Ascending aorta (tissue), 2 donors: ENCODE data around the gene OR1I1. TPM values are rescaled to one million over a fixed set of nuclear protein-coding genes. Genes with fewer than 3 reads are reported as not detected.

ENCODE experiments used
- DNase-seq, 2 donors: peaks; one replicate each; pipeline ENCODE4 v3.0.0-alpha.2; 2019; ENCODE audit warnings: low spot score in 2 of 2
- H3K27ac ChIP-seq, 2 donors: fragments of 200-600 bp; sonication (generic); one replicate each; pipeline ENCODE4 v1.5.1; 2016 to 2017; ENCODE audit warnings: mild to moderate bottlenecking in 1 of 2
- H3K27me3 ChIP-seq: fragments of 200-600 bp; sonication (generic); one replicate; pipeline ENCODE4 v1.5.1; 2017
- H3K36me3 ChIP-seq, 2 donors: fragments of 200-600 bp; sonication (generic); one replicate each; pipeline ENCODE4 v1.5.1; 2016
- H3K4me1 ChIP-seq, 2 donors: fragments of 200-600 bp; sonication (generic); one replicate each; pipeline ENCODE4 v1.5.1; 2016 to 2017; ENCODE audit warnings: mild to moderate bottlenecking in 1 of 2
- H3K4me3 ChIP-seq, 2 donors: fragments of 200-600 bp; sonication (generic); one replicate each; pipeline ENCODE4 v1.5.1; 2016 to 2017; ENCODE audit warnings: mild to moderate bottlenecking in 1 of 2
- H3K9me3 ChIP-seq, 2 donors: fragments of 200-600 bp; sonication (generic); one replicate each; pipeline ENCODE4 v1.5.1; 2016
- intact Hi-C: fragments of 100-400 bp; cut with DNase I; formaldehyde crosslinking; loops from one replicate; pipeline ENCODE4 v1.15.1; 2023
- total RNA-seq: library from RNA; depleted of rRNA; stranded (reverse); fragments of >200 nt; gene quantifications from one replicate; pipeline ENCODE4 v1.1.0, GENCODE V29; 2016
- TF ChIP-seq, protein P1 (sequence below), 3 experiments: fragments of 200-600 bp in 2 of 3; fragments of 450-650 bp in 1 of 3; sonication (generic) in 2 of 3; IDR thresholded peaks; one replicate each; pipeline ENCODE4 v1.5.1; 2016 to 2019; ENCODE audit warnings: antibody characterized with exemption in 3 of 3, mild to moderate bottlenecking in 1 of 3, moderate library complexity in 1 of 3

The OR1I1 gene
- total RNA-seq, 1 donor from 2014 or later: not detected

- Histone ChIP-seq H3K4me1 (no peaks in the 10 kb centered on the region), H3K9me3 (peaks cover 0 to 5% of the 10 kb centered on the region in 2 donors), H3K4me3 (no peak overlapping the region), H3K27ac (no peak overlapping the region), H3K27me3 (no peaks in the 10 kb centered on the region), H3K36me3 (no peaks in the 10 kb centered on the region)
- TF ChIP-seq, protein P1, sequence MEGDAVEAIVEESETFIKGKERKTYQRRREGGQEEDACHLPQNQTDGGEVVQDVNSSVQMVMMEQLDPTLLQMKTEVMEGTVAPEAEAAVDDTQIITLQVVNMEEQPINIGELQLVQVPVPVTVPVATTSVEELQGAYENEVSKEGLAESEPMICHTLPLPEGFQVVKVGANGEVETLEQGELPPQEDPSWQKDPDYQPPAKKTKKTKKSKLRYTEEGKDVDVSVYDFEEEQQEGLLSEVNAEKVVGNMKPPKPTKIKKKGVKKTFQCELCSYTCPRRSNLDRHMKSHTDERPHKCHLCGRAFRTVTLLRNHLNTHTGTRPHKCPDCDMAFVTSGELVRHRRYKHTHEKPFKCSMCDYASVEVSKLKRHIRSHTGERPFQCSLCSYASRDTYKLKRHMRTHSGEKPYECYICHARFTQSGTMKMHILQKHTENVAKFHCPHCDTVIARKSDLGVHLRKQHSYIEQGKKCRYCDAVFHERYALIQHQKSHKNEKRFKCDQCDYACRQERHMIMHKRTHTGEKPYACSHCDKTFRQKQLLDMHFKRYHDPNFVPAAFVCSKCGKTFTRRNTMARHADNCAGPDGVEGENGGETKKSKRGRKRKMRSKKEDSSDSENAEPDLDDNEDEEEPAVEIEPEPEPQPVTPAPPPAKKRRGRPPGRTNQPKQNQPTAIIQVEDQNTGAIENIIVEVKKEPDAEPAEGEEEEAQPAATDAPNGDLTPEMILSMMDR (IDR thresholded peaks at IDR 0.05): no peak
- DNase-seq: no peak
- intact Hi-C loops: no loop called here
These were observed 54.4 kb downstream of the OR1I1 start for GRCh38 chr19:15136234-15136954.

DNA sequence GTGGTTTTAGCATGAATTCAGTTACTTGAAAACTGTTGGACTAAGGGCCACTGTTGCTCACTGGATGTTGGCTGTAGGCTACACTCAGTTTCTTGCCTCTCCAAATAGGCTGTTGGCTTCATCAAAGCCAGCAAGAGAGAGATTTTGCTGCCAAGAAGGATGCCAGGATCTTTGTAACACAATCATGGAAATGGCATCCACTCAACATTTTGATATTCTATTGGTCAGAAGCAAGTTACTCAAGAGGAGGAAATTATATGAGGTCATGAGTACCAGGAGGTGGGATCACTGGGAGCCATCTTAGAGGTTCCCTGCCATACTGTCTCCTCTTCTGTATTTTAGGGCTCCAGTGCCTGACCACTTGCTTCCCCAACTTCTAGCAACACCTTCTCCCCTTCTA is 55.8 kb downstream of the OR1I1 start:
- TF ChIP-seq, protein P1 (IDR thresholded peaks at IDR 0.05): no peak
- intact Hi-C loops: no loop called here
- no peak overlapping the region for H3K27ac ChIP-seq
- peaks cover 0 to 5% of the 10 kb centered on the region in 2 donors for H3K9me3 ChIP-seq
- H3K4me3 ChIP-seq: no peak overlapping the region
- DNase-seq: no peak
- no peaks in the 10 kb centered on the region for H3K27me3 ChIP-seq
- H3K36me3 ChIP-seq: no peaks in the 10 kb centered on the region
- H3K4me1 ChIP-seq: no peaks in the 10 kb centered on the region

GRCh38 chr19:15138427-15138826 is 56.4 kb downstream of the OR1I1 start:
- Histone ChIP-seq H3K4me3 (no peak overlapping the region), H3K27ac (no peak overlapping the region), H3K9me3 (peaks cover 0 to 5% of the 10 kb centered on the region in 2 donors), H3K4me1 (no peaks in the 10 kb centered on the region), H3K27me3 (no peaks in the 10 kb centered on the region), H3K36me3 (no peaks in the 10 kb centered on the region)
- TF ChIP-seq, protein P1 (IDR thresholded peaks at IDR 0.05): no peak
- intact Hi-C loops: no loop called here
- no peak for DNase-seq

DNA sequence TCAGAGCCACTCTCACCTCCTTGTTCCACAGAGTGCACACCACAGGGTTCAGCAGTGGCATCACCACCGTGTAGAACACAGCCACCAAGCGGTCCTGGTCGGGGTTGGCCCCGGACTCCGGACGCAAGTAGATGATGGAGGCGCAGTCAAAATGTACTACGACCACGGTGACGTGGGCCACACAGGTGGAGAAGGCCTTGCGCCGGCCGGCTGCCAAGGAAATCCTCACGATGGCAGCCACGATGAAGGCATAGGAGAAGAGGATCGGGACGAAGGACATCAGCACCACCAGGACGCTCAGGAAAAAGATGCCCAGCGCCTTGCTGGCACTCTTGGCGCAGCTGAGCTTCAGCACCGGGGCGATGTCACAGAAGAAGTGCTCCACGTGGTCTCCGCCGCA is 59.1 kb downstream of the OR1I1 start:
- Histone ChIP-seq H3K4me3 (no peak overlapping the region), H3K27me3 (no peaks in the 10 kb centered on the region), H3K4me1 (no peaks in the 10 kb centered on the region), H3K9me3 (peaks cover 0 to 5% of the 10 kb centered on the region in 2 donors), H3K36me3 (no peaks in the 10 kb centered on the region), H3K27ac (no peak overlapping the region)
- DNase-seq: no peak
- TF ChIP-seq, protein P1 (IDR thresholded peaks at IDR 0.05): no peak
- intact Hi-C loops: no loop called here

- no peak for DNase-seq
- Histone ChIP-seq H3K4me3 (no peak overlapping the region), H3K27ac (no peak overlapping the region), H3K36me3 (no peaks in the 10 kb centered on the region), H3K27me3 (no peaks in the 10 kb centered on the region), H3K4me1 (no peaks in the 10 kb centered on the region), H3K9me3 (peaks cover 0 to 5% of the 10 kb centered on the region in 2 donors)
- intact Hi-C loops: no loop called here
- TF ChIP-seq, protein P1 (IDR thresholded peaks at IDR 0.05): no peak
These were observed 60.3 kb downstream of the OR1I1 start for GRCh38 chr19:15142313-15142712.

Other genes with a start within 250 kb of the OR1I1 start
- gene OR7A5, start 247.0 kb upstream of the OR1I1 start, total RNA-seq: not detected
- not detected for gene OR7C1, start 247.0 kb upstream of the OR1I1 start, total RNA-seq
- not detected for gene OR7A10, start 233.3 kb upstream of the OR1I1 start, total RNA-seq
- gene OR7A17, start 196.1 kb upstream of the OR1I1 start, total RNA-seq: not detected
- gene OR7C2, start 140.7 kb upstream of the OR1I1 start, total RNA-seq: not detected
- not detected for gene SLC1A6, start 102.3 kb upstream of the OR1I1 start, total RNA-seq
- gene CASP14, start 32.7 kb upstream of the OR1I1 start, total RNA-seq: not detected
- 104 TPM for gene SYDE1, start 25.2 kb downstream of the OR1I1 start, total RNA-seq
- 524 TPM for gene NOTCH3, start 118.8 kb downstream of the OR1I1 start, total RNA-seq
- gene EPHX3, start 150.2 kb downstream of the OR1I1 start, total RNA-seq: not detected